ENCODE results near the gene NRG2. TPM values are rescaled to one million over a fixed set of nuclear protein-coding genes. Genes with fewer than 3 reads are reported as not detected.

Gene NRG2
- total and polyA plus RNA-seq, 2 of the 8 experiments (the other 6 are each of a cell fraction or from before 2014, with no cell fraction given) = 0.27 to 0.54 TPM

DNA sequence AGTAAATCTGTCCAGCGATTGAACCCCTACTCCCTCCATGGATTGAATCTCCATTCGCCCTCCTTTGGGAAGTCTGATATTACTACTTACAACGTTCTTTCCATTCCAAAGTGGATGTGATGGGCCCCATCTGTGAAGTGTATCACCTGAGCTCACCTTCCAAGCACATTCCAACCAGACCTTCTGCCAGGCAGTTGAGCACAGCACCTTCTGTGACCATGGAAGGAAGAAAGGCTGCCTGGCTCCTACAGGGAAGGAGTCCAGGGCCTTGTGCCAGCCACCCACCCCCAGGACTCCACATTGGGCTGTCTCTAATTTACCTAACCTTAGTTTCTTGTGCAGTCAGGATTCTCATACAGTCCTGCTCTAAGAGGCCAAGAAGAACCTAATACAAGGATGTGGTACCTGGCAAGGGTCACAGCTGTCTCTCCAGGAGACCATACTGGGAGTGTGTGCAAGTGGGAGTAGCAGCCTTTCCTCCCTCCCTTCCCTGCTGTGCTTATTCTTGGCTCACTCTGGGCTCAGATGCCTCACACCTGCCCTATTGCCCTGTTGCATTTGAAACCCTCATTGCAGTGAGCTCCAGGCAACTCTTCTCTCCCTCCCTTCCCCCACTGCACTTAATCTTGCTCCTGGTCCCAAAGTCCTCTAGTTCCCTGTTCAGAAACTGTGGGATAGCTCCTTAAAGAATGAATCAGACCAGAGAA lies 116.1 kb downstream of the NRG2 start:
- Histone ChIP-seq H4K20me1 (replicated peaks in 1 of 2; ENCODE audit: control insufficient read depth in 1 of 2, insufficient read depth in 2 of 2, low read length in 2 of 2) (no peaks in the 10 kb centered on the region), H2BK120ac (replicated peaks; ENCODE audit: low read depth, low read length) (no peak overlapping the region), H3K36me3 (ENCODE audit: control insufficient read depth in 2 of 4, insufficient read depth in 4 of 4, low read length in 3 of 4) (no peaks in the 10 kb centered on the region), H3K79me1 (ENCODE audit: low read depth, low read length) (no peaks in the 10 kb centered on the region; the same call in 1 of the 2 replicates), H3K4me2 (ENCODE audit: insufficient read depth in 1 of 2, low read depth in 2 of 2, low read length in 2 of 2) (no peak overlapping the region), H3K27ac (ENCODE audit: low read depth, low read length) (no peak overlapping the region), H2BK15ac (ENCODE audit: low read length) (no peak overlapping the region), H2BK5ac (ENCODE audit: low read depth, low read length) (no peak overlapping the region), H3K4ac (replicated peaks; ENCODE audit: insufficient read length, low read depth, low read length) (no peak overlapping the region), H3K23me2 (ENCODE audit: low read depth, low read length) (no peaks in the 10 kb centered on the region; the same call in 1 of the 2 replicates), H3K4me3 (ENCODE audit: extremely low read depth in 1 of 4, insufficient read depth in 2 of 4, low read depth in 3 of 4, low read length in 4 of 4) (no peak overlapping the region), H4K91ac (replicated peaks; ENCODE audit: insufficient read length, low read length) (no peak overlapping the region), H3K79me2 (ENCODE audit: control insufficient read depth in 1 of 2, insufficient read depth in 2 of 2, low read length in 2 of 2) (no peaks in the 10 kb centered on the region), H3K4me1 (replicated peaks in 1 of 4; ENCODE audit: control insufficient read depth in 3 of 4, insufficient read depth in 4 of 4, low read length in 3 of 4) (peaks cover 0 to 2% (median 0%) of the 10 kb centered on the region in 4 experiments; a peak in 1 of 7 replicates), H4K8ac (ENCODE audit: extremely low read depth, insufficient read depth, low read length) (no peak overlapping the region), H2BK20ac (ENCODE audit: low read length) (no peak overlapping the region), H3K9ac (replicated peaks in 1 of 4; ENCODE audit: extremely low read depth in 1 of 4, low read depth in 3 of 4, low read length in 3 of 4) (no peak overlapping the region), H2AFZ (ENCODE audit: low read length) (no peak overlapping the region), H3K27me3 (replicated peaks in 1 of 4; ENCODE audit: control insufficient read depth in 3 of 4, extremely low read depth in 1 of 4, insufficient read depth in 3 of 4, low read length in 3 of 4) (no peaks in the 10 kb centered on the region; a peak in 3 of 7 replicates), H4K5ac (ENCODE audit: insufficient read length, low read depth, low read length) (no peak overlapping the region), H3K18ac (ENCODE audit: extremely low read depth, low read length) (no peak overlapping the region), H3K9me3 (ENCODE audit: insufficient read depth in 2 of 2, low read depth in 1 of 2, low read length in 1 of 2) (no peaks in the 10 kb centered on the region), H3K23ac (ENCODE audit: insufficient read length) (no peak overlapping the region), H3K56ac (replicated peaks; ENCODE audit: insufficient read length, low read depth, low read length) (no peak overlapping the region), H3K14ac (ENCODE audit: insufficient read length) (no peak overlapping the region), H2BK12ac (ENCODE audit: low read depth, low read length) (no peak overlapping the region), H2AK5ac (ENCODE audit: low read depth, low read length) (no peak overlapping the region)
- FAIRE-seq (no peak), DNase-seq (ENCODE audit: low read depth in 1 of 2, low spot score in 2 of 2) (peak in 1 of 2 experiments; percentile 28)
- 83% methylated on average over 3 of the region's 3 CpGs; no CpG with 5 or more reads in 1 of the 2 experiments for WGBS, 2 experiments (ENCODE audit: extremely low coverage in 1 of 2, insufficient coverage in 1 of 2, insufficient read length in 1 of 2, insufficient replicate concordance in 2 of 2, low coverage in 1 of 2, low lambda C conversion rate in 2 of 2, missing lambda C conversion rate in 1 of 2)
- ChIA-PET CTCF (ENCODE audit: partially characterized antibody) (interaction anchor here (1.5 to 1.8 kb wide), 2 partner anchors 12 to 42 kb away, joined by 5 to 9 read pairs; no protein-coding TSS in a partner anchor), POLR2A (ENCODE audit: partially characterized antibody) (no interaction called here)
- no peak for TF ChIP-seq KDM4A (IDR thresholded peaks at IDR 0.05; ENCODE audit: low read depth, low read length, severe bottlenecking)
- TF ChIP-seq SP1 (IDR thresholded peaks at IDR 0.05; ENCODE audit: low read depth, low read length) = no peak
- TF ChIP-seq, protein P1, sequence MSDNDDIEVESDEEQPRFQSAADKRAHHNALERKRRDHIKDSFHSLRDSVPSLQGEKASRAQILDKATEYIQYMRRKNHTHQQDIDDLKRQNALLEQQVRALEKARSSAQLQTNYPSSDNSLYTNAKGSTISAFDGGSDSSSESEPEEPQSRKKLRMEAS (IDR thresholded peaks at IDR 0.05) = no peak
- no peak for TF ChIP-seq RAD21 (IDR thresholded peaks at IDR 0.05 in 1 of 2, conservative IDR thresholded peaks at IDR 0.05 in 1 of 2; ENCODE audit: low read depth in 2 of 2, low read length in 2 of 2)

Data from H1 (cell line).